HUES64 (cell line): ENCODE data around the gene PHF21B.
"Not testable (repeated sequence)": the region's sequence is repeated elsewhere in the genome, so short reads cannot be mapped to it uniquely, and the experiment has no call there.

Source experiments
- H3K27ac ChIP-seq: 2 replicates; pipeline ENCODE4 v1.7.0; 2013; ENCODE audit warnings: low read depth, low read length, inconsistent platforms
- H3K27me3 ChIP-seq: 2 replicates; pipeline ENCODE4 v1.6.1; 2013; ENCODE audit warnings: mild to moderate bottlenecking, low read length; ENCODE audit not compliant: insufficient read depth
- H3K36me3 ChIP-seq: 2 replicates; pipeline ENCODE4 v1.6.1; 2013; ENCODE audit warnings: mild to moderate bottlenecking, low read length; ENCODE audit not compliant: insufficient read depth
- H3K4me1 ChIP-seq: 2 replicates; pipeline ENCODE4 v1.6.1; 2013; ENCODE audit warnings: mild to moderate bottlenecking, low read length, moderate library complexity; ENCODE audit not compliant: insufficient read depth
- H3K4me3 ChIP-seq: 2 replicates; pipeline ENCODE4 v1.5.1; 2013; ENCODE audit warnings: mild to moderate bottlenecking, low read length, moderate library complexity
- H3K9ac ChIP-seq: 2 replicates; pipeline ENCODE4 v1.6.1; 2013; ENCODE audit warnings: mild to moderate bottlenecking, low read depth, low read length
- H3K9me3 ChIP-seq: 2 replicates; pipeline ENCODE4 v1.6.1; 2013; ENCODE audit warnings: low read depth, low read length; ENCODE audit not compliant: insufficient read depth
- WGBS: fragments of 150-250, 120-280 bp; methylation state at CpG from one replicate; pipeline ENCODE4 v1.1.7; 2013; ENCODE audit warnings: missing lambda C conversion rate; 5-methylcytosine and 5-hydroxymethylcytosine counted together

Gene PHF21B

GRCh38 chr22:44926491-44927415 is 83.1 kb downstream of the PHF21B start:
- no peaks in the 10 kb centered on the region for H3K9me3 ChIP-seq
- WGBS = 95% methylated on average over 32 of the region's 32 CpGs
- H3K4me1 ChIP-seq = no peaks in the 10 kb centered on the region
- H3K36me3 ChIP-seq = peaks cover 15% of the 10 kb centered on the region
- H3K27me3 ChIP-seq = no peaks in the 10 kb centered on the region
- no peak overlapping the region for H3K9ac ChIP-seq
- no peak overlapping the region for H3K4me3 ChIP-seq
- no peak overlapping the region for H3K27ac ChIP-seq

GRCh38 chr22:44926124-44926475 is 83.7 kb downstream of the PHF21B start:
- no peaks in the 10 kb centered on the region for H3K4me1 ChIP-seq
- no peak overlapping the region for H3K27ac ChIP-seq
- peaks cover 15% of the 10 kb centered on the region for H3K36me3 ChIP-seq
- no peak overlapping the region for H3K4me3 ChIP-seq
- no peak overlapping the region for H3K9ac ChIP-seq
- WGBS = 97% methylated on average over 11 of the region's 11 CpGs
- H3K27me3 ChIP-seq = no peaks in the 10 kb centered on the region
- H3K9me3 ChIP-seq = no peaks in the 10 kb centered on the region

- H3K9ac ChIP-seq = no peak overlapping the region
- no peaks in the 10 kb centered on the region for H3K4me1 ChIP-seq
- H3K4me3 ChIP-seq = no peak overlapping the region
- no peak overlapping the region for H3K27ac ChIP-seq
- H3K27me3 ChIP-seq = no peaks in the 10 kb centered on the region
- peaks cover 15% of the 10 kb centered on the region for H3K36me3 ChIP-seq
- H3K9me3 ChIP-seq = no peaks in the 10 kb centered on the region
- WGBS = 90% methylated on average over 14 of the region's 15 CpGs
These were observed 84.2 kb downstream of the PHF21B start for GRCh38 chr22:44925465-44926123.

DNA sequence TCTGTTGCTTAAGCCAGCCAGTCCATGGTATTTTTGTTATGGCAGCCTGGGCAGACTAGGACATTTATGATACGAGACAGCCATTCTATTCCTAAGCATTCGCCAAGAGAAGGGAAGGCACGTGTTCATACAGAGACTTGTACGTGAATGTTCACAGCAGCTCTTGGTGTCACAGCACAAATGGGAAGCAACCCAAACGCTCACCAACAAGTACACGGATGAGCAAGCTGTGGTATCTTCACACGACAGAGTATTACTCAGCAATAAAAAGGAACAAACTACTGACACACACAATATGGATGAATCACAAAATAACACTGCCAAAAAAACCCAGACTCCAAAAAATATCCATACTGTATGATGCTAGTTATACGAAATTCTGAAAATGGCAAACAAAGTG is 85.1 kb downstream of the PHF21B start:
- no peak overlapping the region for H3K27ac ChIP-seq
- H3K4me3 ChIP-seq = no peak overlapping the region
- no peak overlapping the region for H3K9ac ChIP-seq
- no peaks in the 10 kb centered on the region for H3K4me1 ChIP-seq
- H3K9me3 ChIP-seq = no peaks in the 10 kb centered on the region
- peaks cover 15% of the 10 kb centered on the region for H3K36me3 ChIP-seq
- no peaks in the 10 kb centered on the region for H3K27me3 ChIP-seq
- WGBS = 95% methylated on average over 8 of the region's 8 CpGs

DNA sequence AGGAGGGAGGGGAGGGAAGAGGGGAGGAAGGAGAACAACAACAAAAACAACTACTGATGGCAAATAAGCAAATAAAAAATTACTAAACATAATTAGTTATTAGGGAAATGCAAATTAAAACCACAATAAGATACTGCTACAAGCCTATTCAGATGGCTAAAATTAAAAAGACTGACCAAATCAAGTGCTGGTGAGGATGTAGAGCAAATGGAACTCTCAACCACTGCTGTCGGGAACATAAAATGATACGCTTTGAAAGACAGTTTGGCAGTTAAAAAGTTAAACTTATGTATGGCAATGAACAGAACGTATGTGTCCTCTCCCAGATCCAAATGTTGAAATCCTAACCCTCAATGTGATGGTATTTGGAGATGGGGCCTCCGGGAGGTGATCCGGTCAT is 85.7 kb downstream of the PHF21B start:
- Histone ChIP-seq H3K27me3 (no peaks in the 10 kb centered on the region), H3K27ac (no peak overlapping the region)
- WGBS = 78% methylated on average over 5 of the region's 5 CpGs

DNA sequence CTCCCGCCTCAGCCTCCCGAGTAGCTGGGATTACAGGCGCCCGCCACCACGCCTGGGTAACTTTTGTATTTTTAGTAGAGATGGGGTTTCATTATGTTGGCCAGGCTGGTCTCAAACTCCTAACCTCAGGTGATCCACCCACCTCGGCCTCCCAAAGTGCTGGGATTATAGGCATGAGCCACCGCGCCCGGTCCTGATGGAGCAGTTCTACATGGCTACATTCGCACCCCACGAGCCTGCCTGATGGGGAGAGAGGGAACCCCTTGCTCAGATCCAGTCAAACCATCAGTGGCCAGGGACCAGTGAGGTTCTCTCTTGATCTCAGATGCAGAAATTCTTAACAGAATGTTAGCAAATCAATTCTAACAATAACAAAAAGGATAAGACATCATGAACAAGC is 88.0 kb downstream of the PHF21B start:
- H3K27me3 ChIP-seq, H3K27ac ChIP-seq, H3K4me1 ChIP-seq, H3K9ac ChIP-seq, H3K9me3 ChIP-seq, H3K4me3 ChIP-seq: not testable (repeated sequence)
- over 99% methylated on average over 10 of the region's 11 CpGs for WGBS
- peaks cover 16% of the 10 kb centered on the region for H3K36me3 ChIP-seq

More for the DNA sequence above, 85.7 kb downstream of the PHF21B start:
- no peaks in the 10 kb centered on the region for H3K4me1 ChIP-seq
- H3K36me3 ChIP-seq = peaks cover 13% of the 10 kb centered on the region
- H3K9ac ChIP-seq = no peak overlapping the region
- no peaks in the 10 kb centered on the region for H3K9me3 ChIP-seq
- H3K4me3 ChIP-seq = no peak overlapping the region

GRCh38 chr22:44920183-44920582 is 89.6 kb downstream of the PHF21B start:
- Histone ChIP-seq H3K27ac (no peak overlapping the region), H3K4me1 (no peaks in the 10 kb centered on the region), H3K36me3 (peaks cover 22% of the 10 kb centered on the region), H3K4me3 (no peak overlapping the region), H3K27me3 (no peaks in the 10 kb centered on the region), H3K9ac (no peak overlapping the region), H3K9me3 (no peaks in the 10 kb centered on the region)
- 94% methylated on average over 14 of the region's 14 CpGs for whole genome bisulfite sequencing

GRCh38 chr22:44919691-44920090 is 90.1 kb downstream of the PHF21B start:
- no peaks in the 10 kb centered on the region for H3K27me3 ChIP-seq
- H3K9me3 ChIP-seq = no peaks in the 10 kb centered on the region
- no peak overlapping the region for H3K4me3 ChIP-seq
- no peak overlapping the region for H3K9ac ChIP-seq
- no peak overlapping the region for H3K27ac ChIP-seq
- WGBS = 95% methylated on average over 10 of the region's 10 CpGs
- peaks cover 27% of the 10 kb centered on the region for H3K36me3 ChIP-seq
- H3K4me1 ChIP-seq = no peaks in the 10 kb centered on the region

DNA sequence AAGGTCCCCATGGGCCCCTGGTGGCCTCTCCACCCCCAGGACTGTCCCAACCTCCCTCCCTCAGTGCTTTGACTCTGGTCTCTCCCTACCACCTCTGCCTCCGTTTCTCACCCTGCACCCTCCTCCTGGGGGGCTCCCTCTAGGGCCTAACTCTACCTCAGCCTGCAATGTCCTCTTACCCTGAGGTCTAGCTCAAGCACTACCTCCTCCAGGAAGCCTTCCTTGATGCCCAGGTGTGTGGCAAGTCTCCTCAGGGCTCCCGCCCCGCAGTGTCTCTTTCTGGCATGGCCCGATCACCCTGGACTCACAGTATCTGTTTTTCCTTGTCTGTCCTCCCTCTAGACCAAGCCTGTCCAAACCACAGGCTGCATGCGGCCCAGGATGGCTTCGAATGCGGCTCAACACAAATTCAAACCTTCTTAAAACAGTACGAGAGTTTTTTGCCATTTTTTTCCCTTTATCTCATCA is 90.8 kb downstream of the PHF21B start:
- Histone ChIP-seq H3K27ac (no peak overlapping the region), H3K36me3 (peaks cover 34% of the 10 kb centered on the region), H3K4me3 (no peak overlapping the region), H3K9ac (no peak overlapping the region), H3K4me1 (no peaks in the 10 kb centered on the region), H3K27me3 (no peaks in the 10 kb centered on the region), H3K9me3 (no peaks in the 10 kb centered on the region)
- WGBS = 96% methylated on average over 8 of the region's 8 CpGs

- peaks cover 39% of the 10 kb centered on the region for H3K36me3 ChIP-seq
- H3K4me3 ChIP-seq = no peak overlapping the region
- 89% methylated on average over 18 of the region's 18 CpGs for WGBS
- no peak overlapping the region for H3K27ac ChIP-seq
- H3K9me3 ChIP-seq = no peaks in the 10 kb centered on the region
- no peaks in the 10 kb centered on the region for H3K4me1 ChIP-seq
- no peaks in the 10 kb centered on the region for H3K27me3 ChIP-seq
- no peak overlapping the region for H3K9ac ChIP-seq
These were observed 91.5 kb downstream of the PHF21B start for GRCh38 chr22:44918166-44918924.
